HG03442 (cell line): ENCODE measurements around the gene ISCA2.
"Not testable (repeated sequence)": the region's sequence is repeated elsewhere in the genome, so short reads cannot be mapped to it uniquely, and the experiment has no call there.

Experiments
- ATAC-seq: cut with Tn5 transposase; IDR thresholded peaks from one replicate; pipeline ENCODE4 v1.9.1; 2021; ENCODE audit warnings: mild to moderate bottlenecking, moderate library complexity; ENCODE audit not compliant: unreplicated experiment

ISCA2 gene

DNA sequence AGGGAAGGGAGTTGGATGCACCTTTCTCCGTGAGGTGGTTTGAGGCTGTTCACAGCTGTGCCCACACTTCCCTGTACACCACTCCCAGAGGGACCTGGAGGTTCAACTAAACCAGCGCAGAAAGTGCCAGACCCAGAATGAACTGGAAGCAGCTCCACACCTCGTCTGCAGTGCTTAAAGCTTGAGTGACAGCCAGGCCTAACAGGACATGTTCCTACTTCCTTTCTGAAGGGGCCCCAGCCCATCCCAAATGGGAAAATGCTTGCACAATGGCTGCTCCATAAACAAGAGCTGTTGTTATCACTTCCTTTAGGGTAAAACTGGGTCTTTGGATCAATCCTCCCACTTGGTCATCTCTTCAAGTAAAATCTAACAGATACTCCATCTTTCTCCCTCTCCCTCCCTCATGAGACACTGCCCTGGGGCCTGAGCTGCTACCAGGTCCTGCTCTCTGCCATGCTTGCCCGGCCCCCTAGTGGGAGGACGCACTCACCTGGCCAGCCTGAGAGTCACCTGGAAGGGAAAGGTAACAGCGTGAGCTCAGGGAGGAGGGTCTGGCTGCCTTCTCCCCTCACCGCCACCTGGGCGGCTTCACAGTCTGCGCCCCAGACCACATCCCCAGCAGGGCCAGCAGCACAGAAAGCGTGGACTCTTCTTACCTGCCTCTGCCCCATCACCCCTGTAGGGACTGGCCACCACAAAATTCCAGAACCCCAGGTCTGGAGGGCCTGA, 33.5 kb downstream of the ISCA2 start:
- ATAC-seq: no peak

DNA sequence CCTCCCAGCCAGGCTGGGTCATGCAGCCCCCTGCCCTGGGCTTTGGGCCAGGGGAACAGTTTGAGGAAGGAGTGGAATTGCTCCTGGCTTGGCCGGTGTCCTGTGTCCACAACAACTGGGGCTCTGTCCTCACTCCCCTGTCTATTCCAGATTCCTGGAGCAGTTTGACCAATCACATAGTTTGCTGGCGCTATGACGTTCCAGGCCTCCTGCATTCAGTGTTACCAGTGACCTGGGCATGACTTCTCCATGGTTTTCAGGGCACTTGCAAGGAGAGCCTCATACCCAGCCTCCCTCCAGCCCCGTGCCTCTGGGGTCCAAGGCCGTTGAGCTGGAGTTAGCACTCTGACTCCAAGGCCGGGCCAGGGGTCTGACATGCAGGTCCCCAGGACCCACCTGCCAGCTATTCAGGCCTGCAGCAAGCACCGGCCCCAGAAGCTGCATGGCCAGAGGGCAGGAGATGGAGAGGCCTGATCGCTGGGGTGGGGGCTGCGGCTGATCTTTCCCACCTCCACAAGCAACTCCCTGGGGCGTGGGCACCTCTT, 34.2 kb downstream of the ISCA2 start:
- no peak for ATAC-seq

- ATAC-seq: no peak
Observed at GRCh38 chr14:74528406-74528805, 34.8 kb downstream of the ISCA2 start.

GRCh38 chr14:74528886-74529285, 35.3 kb downstream of the ISCA2 start:
- no peak for ATAC-seq

DNA sequence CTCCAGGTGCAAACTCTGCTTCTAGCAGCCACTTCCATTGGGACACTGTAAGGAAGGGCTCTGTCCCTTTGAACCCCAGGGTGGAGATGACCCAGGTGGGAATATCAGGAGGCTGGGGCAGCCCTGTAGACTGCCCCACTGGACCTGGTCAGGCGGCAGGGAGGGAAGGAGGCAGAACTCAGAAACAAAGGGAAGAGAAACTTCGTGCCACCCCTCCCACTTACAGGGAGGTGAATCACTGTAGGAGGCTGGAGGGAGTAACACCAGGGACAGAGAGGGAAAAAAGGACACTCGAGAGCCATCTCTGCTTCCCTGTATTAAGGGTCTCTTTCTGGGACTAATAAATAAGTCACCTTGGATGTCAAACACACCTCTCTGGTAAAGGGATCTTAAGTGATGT, 37.4 kb downstream of the ISCA2 start:
- no peak for ATAC-seq

DNA sequence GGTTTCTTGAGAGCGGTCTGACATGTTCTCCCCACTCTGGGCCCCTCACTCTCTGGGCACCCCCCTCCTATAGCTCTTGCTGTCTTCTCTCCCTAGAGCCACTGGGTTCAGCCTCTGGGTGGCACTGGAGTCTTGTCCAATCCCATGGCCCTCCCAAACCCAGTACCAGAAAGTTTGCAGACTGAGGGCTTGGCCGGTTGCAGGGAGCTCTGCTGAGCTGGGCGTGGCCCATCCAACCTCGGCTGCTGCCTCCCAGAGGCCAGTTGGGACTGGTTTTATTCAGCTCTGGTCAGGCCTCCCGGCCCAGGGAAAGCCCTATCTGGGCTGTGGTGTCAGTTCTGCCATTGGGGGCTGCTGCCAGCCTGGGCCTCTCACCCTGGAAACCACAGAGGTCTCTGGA, 37.9 kb downstream of the ISCA2 start:
- ATAC-seq: no peak

GRCh38 chr14:74532246-74532645, 38.7 kb downstream of the ISCA2 start:
- no peak for ATAC-seq

GRCh38 chr14:74533576-74533975, 40.0 kb downstream of the ISCA2 start:
- ATAC-seq: no peak

DNA sequence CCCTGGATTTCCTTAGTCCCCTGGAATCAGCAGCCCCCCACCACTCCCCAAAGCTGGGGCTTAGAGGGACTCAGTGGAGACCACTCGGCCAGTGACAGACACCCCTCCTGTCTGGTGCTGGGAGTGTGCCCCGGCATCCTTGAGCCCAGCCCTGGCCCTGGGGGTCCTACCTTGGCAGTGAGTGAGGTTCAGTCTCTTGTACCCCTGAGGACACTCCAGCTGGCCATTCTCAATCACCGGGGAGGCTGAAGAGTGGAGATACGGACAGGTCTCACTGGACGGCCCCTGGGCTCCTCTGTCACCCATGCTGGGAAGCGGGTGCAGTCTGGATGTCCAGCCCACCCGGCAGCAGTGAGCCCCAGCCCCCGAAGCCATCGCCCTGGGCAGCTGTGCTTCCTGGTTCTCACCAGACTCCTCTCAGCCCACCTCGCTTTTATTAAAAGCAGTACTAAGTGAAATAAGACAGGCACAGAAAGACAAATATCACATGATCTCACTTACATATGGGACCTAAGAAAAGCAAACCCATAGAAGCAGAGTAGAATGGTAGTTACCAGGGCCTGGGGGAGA, 42.3 kb downstream of the ISCA2 start:
- no peak for ATAC-seq

- ATAC-seq: not testable (repeated sequence)
Observed at GRCh38 chr14:74536336-74536735, 42.8 kb downstream of the ISCA2 start.

GRCh38 chr14:74538411-74539391, 45.1 kb downstream of the ISCA2 start:
- ATAC-seq: no peak

GRCh38 chr14:74539503-74539902, 45.9 kb downstream of the ISCA2 start:
- no peak for ATAC-seq

DNA sequence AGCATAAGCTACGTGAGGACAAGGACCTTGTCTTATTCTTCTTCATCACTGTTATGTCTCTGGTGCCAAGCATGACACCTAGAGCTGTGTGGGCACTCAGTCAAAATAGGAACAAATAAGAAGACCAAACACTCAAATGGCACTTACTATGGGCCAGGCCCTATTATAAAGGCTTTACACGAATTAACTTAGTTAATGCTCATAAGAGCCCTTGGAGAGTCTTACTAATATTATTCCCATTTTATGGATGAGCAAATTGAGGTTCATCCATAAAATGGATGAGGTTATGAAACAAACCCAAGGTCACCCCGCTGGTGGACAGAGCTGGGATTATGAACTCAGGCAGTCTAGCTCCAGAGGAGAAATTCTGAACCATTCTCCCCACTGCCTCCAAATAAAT, 47.7 kb downstream of the ISCA2 start:
- no peak for ATAC-seq

DNA sequence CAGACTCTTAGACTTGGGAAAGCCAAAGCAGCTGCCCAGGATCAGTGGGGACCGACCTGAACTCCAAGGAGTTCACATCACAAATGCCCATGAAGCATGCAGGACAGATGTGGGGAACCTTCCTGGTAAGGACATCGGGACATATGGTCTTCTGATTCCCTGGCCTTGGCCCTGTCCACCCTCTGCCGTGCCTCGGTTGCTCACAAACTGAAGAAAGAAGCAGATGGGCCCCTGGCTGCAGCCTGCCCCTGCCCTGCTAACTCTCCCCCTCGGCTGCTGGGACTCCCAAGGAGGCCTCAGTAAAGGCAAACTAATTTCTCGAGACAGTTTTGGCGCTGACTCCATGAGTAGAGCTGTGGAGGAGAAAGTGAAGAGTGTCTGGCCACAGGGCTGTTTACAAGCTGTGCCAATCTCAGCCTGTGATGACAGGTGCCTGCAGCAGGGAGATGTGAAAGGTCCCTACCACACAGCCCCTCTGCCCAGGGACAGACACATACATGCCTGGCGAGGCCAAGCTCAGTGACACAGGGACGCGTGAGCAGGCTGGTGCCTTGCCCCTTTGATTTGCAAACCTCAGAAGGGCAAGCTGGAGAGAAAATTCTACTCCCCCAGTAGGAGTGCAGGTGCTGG, 48.6 kb downstream of the ISCA2 start:
- ATAC-seq: no peak

DNA sequence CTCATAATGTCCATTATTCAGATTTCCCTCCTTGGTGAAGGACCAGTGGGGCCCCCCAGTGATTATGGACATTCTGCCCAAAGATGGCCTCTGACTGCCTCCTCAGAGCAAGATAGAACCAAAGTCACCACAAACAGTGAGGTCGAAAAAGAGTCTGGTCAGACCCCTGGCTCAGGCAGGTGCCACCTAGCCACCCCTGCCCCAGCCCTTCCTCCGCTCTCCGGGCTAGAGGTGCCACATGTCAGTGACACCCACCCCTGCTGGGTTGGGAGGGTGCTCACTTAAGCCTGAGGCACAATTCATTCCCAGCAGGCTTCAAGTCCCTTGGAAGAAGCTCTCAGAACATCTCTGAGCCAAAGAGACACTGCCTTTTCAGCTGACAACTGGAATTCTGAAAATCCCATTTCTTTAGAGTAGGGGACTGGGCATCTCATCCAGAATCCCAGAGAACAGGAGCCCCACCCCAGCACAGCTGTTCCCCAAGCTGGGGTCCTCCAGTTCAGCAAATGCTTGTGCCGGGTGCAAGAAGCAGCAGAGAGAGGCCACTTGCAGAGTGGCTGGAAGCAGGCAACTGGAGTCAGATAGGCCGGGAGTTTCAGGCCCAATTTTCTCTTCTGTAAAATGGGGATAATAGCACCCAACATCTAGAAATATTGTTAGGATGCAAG, 50.3 kb downstream of the ISCA2 start:
- no peak for ATAC-seq

DNA sequence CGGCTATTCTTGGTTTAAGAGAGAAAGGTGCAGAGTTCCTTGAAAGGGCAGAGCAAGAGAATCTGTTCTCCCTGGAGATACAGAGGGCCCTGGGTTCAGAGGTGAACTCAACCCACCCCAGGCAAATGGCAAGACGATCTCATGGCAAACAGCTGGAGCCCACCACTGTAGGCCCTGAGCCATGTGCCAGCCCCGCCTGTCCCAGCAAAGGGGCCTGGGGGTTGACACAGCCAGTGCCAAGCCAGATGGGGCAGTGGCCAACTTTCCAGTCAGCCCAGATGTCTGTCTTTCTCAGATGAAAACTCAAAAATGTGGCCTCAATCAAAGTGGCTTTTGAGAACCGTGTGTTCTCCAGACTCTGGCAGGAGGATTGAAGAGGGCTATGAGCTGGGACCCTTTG, 51.8 kb downstream of the ISCA2 start:
- ATAC-seq: no peak

DNA sequence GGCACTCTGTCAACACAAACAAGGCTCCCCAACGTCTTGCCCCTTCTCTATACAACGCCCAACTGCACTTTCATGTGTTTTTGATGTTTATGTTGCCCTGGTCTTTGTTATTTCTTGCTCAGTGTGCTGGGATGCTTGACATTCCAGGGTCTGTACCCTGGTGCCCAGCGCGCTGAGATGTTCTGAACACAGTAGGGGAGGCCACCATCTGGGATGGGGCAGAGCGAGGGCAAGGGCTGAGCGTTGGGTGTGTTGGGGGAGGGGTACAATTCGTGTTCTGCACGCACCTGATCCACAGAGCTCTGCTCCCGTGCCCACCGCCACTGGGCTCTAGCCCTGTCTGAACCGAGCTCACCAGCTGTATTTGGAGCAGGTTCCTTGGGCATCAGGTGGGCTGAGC, 52.9 kb downstream of the ISCA2 start:
- no peak for ATAC-seq
